Ovary (tissue), 3 donors: Measurements from ENCODE around the gene HIF1AN.

ENCODE experiments used
- POLR2A ChIP-seq: fragments of 450-650 bp; IDR thresholded peaks from one replicate; pipeline ENCODE4 v1.6.1; 2017; ENCODE audit warnings: antibody characterized with exemption, mild to moderate bottlenecking, moderate library complexity
- TF ChIP-seq, protein P1 (sequence below), 3 donors: fragments of 450-650 bp in 2 of 3; fragments of 200-600 bp in 1 of 3; IDR thresholded peaks; one replicate each; pipeline versions ENCODE4 v1.5.1 to v1.8.0; 2016 to 2022; ENCODE audit warnings: antibody characterized with exemption in 3 of 3, mild to moderate bottlenecking in 1 of 3
- donor health status: DM: no; HTN: no; CAD: no.

DNA sequence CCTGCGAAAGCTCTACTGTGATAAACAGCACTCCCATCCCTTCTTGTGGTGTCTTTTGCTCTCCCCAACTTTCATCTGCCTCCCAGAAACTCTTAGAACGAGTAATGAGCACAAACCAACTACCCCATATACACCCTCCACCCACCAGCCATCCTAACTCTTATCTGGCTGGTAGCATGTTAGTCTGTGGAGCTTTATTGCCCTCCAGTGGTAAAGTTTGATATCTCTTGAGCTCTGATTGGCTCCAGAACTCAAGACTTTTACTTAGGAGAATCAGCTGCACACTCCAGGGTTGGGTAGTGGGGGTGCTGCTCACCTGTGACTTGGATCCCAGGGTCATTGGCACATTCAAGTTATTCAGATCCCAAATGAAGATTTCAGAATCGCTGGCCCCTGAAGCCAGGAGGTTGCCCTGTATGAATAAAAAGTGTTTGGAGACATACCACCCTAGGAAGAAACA lies 27.0 kb upstream of the HIF1AN start:
- TF ChIP-seq, protein P1, sequence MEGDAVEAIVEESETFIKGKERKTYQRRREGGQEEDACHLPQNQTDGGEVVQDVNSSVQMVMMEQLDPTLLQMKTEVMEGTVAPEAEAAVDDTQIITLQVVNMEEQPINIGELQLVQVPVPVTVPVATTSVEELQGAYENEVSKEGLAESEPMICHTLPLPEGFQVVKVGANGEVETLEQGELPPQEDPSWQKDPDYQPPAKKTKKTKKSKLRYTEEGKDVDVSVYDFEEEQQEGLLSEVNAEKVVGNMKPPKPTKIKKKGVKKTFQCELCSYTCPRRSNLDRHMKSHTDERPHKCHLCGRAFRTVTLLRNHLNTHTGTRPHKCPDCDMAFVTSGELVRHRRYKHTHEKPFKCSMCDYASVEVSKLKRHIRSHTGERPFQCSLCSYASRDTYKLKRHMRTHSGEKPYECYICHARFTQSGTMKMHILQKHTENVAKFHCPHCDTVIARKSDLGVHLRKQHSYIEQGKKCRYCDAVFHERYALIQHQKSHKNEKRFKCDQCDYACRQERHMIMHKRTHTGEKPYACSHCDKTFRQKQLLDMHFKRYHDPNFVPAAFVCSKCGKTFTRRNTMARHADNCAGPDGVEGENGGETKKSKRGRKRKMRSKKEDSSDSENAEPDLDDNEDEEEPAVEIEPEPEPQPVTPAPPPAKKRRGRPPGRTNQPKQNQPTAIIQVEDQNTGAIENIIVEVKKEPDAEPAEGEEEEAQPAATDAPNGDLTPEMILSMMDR (IDR thresholded peaks at IDR 0.05): no peak
- no peak for TF ChIP-seq POLR2A
